Activated T-cell treated with anti-CD3 and anti-CD28 coated beads, Interleukin-2, amount 50 U/mL, for 48 hours (primary cell): ENCODE data around the gene ROR2.

Source experiments
- DNase-seq, 2 experiments: peaks; one replicate each; pipeline ENCODE4 v3.0.0-alpha.2; 2020

Gene ROR2

GRCh38 chr9:91604451-91605179 lies 345.4 kb downstream of the ROR2 start:
- DNase-seq: no peak

- DNase-seq: no peak
These were observed 346.1 kb downstream of the ROR2 start for GRCh38 chr9:91603932-91604331.

DNA sequence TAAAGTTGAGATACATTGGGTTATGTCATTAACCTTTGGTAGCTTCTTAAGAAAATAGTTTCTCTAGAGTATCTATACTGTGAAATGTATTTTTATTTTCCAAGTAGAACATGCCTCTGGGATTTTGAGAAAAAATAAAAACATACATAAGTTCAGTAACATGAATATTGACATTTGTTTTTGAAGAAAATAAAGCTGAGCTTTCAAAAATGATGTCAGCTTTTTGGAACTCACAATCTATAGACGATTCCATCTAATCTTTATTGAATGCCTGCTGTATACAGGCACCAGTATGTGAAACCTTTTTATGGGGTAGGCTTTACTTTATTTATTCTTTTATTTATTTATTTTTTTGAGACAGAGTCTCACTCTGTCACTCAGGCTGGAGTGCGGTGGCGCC lies 350.5 kb downstream of the ROR2 start:
- no peak for DNase-seq

DNA sequence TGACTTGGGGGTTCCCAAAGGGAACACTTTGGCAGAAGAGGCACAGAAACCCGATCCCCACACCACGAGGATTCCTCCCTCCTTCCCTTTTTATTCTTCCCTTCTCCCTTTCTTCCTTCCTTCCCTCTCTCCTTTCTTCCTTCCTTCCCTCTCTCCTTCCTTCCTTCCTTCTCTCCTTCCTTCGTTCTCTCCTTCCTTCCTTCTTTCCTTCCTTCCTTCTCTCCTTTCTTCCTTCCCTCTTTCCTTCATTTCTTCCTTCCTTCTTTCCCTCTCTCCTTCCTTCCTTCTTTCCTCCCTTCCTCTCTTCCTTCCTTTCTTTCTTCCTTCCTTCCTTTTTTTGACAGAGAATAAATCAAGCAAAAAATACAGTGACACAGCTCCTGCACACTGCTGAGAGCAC lies 358.4 kb downstream of the ROR2 start:
- no peak for DNase-seq

DNA sequence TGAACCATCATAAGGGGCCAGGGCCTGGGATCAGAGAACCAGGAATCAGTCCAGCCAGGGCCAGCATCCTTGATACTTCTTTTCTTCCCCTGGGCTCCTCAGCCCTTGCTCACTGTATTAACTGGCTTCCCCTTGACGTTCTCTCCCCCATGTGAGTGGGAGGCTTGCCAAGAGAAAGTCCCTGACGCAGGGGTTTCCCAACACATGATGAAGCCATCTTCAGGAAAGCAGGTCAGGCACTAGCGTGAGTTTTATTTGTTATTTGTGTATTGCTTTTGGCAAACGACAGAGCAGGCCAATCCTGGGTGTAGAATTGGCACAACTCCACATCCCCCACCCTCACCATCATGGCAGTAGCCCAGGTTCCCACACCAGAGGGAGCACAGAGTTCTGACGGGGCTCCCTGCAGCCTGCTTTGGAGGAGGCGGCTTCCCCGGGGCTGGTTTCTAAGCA lies 360.9 kb downstream of the ROR2 start:
- no peak for DNase-seq

GRCh38 chr9:91586282-91586681 lies 363.7 kb downstream of the ROR2 start:
- DNase-seq: no peak

DNA sequence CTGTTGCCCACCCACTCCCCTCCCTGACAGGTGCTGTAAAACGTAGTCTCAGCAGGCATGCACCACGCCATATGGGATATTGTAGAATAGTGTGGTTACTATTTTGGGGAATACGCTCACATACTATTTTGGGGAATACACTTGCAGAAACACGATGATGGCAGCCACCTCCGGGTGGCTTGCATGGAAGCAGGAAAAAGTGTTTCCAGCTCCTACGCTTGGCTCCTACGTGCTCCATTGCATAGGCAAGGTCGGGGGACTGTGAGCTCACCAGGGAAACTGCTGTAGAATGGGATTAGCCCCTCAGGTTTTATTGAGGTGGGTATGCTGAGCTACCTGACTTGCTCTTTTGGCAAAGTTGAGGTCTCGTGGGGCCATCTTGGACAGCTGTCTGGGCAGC lies 366.1 kb downstream of the ROR2 start:
- no peak for DNase-seq

DNA sequence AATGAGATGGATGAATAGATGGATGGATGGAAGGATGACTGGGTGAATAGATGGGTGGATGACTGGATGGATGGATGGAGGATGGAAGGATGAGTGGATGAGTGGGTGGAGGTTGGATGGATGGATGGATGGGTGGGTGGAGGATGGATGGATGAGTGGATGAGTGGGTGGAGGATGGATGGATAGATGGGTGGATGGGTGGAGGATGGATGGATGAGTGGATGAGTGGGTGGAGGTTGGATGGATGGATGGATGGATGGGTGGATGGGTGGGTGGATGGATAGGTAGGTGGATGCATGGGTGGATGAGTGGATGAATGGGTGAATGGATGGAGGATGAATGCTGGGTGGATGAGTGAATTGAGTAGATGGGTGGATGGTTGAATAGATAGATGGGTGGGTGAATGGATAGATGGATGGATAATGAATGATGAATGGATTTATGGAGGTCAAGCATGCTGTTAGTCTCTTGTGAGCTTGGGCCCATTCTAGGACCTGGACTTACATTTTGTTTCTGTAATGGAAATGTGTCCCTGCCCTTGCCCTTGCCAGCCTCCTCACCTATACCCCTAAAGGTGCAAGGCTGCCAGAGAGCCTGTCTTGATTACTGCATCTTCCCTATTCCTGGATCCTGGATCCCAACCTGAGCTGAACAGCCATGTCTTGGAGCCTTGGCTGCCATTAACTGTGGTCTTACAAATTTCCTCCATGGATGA lies 366.7 kb downstream of the ROR2 start:
- no peak for DNase-seq

GRCh38 chr9:91582181-91582580 lies 367.8 kb downstream of the ROR2 start:
- DNase-seq: no peak

- no peak for DNase-seq
These were observed 369.9 kb downstream of the ROR2 start for GRCh38 chr9:91580136-91580535.

GRCh38 chr9:91578911-91579310 lies 371.1 kb downstream of the ROR2 start:
- DNase-seq: no peak

GRCh38 chr9:91577633-91578061 lies 372.4 kb downstream of the ROR2 start:
- DNase-seq: no peak

DNA sequence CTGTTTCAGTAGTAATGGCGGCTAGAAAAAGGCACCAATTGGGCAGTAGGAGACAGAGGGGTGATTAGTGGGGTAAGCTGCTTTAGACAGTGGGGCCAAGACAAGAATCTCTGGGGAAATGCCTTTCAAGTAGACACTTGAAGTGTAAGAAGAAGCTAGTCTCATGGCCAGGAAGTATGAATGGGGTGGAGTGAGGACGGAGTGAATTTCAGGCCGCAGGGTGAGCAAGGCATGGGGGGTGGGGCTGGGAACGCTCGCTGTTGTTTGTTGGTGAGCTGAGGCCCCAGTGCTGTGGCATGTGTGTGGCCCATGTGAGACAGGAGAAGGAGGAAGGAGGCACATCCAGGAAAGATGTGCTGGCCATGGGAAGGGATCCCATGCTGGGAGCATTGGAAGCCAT lies 377.2 kb downstream of the ROR2 start:
- no peak for DNase-seq

DNA sequence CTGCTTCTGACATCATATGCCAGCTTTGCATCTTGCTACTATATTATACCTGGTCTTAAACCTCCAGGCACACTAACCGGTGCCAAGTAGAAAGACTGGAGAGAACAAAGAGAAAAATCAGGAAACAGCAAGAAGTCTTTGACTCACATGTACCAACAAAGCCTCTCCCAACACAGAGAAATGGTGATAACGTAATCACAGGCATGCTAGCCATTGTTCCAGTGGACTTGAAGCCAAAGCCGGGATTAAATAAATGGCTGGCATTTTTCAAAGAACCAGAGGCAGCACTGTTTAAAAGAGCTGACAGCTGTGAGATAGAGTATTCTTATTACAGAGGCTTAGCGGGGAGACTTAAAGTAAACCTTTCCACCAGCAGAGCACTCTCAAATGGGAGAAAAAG lies 378.0 kb downstream of the ROR2 start:
- DNase-seq: no peak

GRCh38 chr9:91571036-91571435 lies 379.0 kb downstream of the ROR2 start:
- no peak for DNase-seq

DNA sequence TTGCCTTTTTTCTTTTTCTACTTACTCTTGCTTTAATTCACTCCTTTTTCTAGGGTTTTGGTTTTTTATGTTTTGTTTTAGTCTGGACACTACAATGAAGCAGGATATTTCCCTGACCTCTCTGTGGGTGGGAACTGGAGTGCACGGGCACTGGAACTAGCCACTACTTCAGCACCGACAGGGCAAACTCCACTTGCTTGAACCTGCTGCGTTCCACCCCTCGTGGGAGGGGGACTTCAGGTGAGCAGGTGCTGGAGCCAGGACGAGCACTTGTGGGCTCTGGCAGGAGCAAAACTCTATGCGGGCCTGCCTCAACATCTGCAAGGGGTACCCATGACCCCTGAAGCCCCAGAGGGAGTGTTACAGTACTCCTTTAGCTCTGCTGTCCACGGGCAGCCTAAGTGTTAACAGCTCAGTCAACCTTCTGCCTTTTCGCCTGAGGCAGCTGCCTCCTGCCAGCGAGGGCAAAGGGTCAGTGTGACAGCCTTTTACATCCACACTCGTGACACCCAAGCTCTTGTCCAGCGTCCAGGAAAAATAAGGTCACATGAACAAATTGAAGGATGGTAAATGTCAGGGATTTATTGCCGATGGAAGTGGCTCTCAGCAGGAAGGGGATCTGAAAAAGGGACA lies 382.3 kb downstream of the ROR2 start:
- DNase-seq: no peak

- no peak for DNase-seq
These were observed 385.9 kb downstream of the ROR2 start for GRCh38 chr9:91564081-91564670.

DNA sequence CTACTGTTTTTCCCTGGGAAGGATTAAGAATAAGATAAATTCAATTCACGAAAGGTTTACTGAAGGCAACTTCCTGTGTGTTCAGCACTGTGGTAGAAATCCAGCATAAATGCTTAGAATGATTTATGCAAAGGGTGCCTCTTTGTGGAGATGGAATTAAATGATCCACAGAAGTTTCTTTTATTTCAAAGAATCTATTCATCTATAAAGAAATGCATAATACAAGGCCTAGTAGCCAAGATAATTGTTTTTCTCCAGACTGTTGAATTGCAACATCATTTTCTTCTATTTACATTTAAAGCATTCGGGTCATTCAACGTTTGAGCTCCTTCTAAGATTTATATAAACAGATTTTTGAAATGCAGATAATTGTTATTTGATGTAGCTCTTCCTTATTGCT lies 387.6 kb downstream of the ROR2 start:
- no peak for DNase-seq

DNA sequence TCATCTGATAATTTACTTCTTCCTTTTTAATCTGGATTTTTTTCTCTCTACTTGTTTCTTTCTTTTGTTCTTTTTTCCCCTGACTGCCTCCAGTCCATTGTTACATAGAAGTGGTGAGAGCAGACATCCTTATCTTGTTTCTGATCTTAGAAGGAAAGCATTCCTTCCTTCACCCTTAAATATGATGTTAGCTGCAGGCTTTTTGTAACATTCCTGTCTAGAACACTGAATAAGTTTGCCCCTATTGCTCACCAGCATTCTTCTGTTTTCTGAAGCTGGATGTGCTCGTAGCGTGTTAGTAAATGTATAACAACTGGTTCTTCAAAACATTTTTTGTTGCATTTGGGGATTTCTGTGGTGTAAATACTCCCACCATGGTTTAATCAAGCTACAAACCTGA lies 389.7 kb downstream of the ROR2 start:
- no peak for DNase-seq

GRCh38 chr9:91558879-91559278 lies 391.1 kb downstream of the ROR2 start:
- no peak for DNase-seq

- DNase-seq: no peak
These were observed 391.6 kb downstream of the ROR2 start for GRCh38 chr9:91558395-91558794.

DNA sequence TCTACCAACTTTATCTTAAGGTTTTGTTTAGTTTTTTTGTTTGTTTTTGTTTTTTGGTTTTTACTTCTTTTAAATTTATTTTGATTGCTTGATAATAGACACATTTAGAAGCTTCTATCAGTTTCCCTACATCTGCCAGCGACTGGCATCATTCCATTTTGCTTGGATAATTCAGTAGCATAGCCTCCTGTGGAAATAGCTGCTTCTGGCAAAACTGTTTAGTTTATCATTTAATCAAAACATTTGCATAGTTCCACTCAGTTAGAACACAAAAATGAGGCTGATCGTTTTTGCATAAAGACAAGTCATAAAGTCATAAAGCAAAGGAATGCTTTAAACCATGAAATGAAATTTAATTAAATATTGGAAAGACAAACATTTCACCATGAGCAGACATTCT lies 392.7 kb downstream of the ROR2 start:
- no peak for DNase-seq

GRCh38 chr9:91555132-91555531 lies 394.9 kb downstream of the ROR2 start:
- DNase-seq: no peak

- DNase-seq: no peak
These were observed 400.9 kb downstream of the ROR2 start for GRCh38 chr9:91549177-91549576.
